SU-DHL-6 (cell line): Measurements from ENCODE around the gene MARK3.

Experiments
- CTCF ChIP-seq: fragments of 200-600 bp; sonication (generic); IDR thresholded peaks from one replicate; pipeline ENCODE4 v1.5.1; 2017; ENCODE audit warnings: antibody characterized with exemption, mild to moderate bottlenecking, low read length, moderate library complexity; ENCODE audit not compliant: insufficient read depth, poor library complexity, severe bottlenecking
- EZH2phosphoT487 ChIP-seq: fragments of 200-600 bp; sonication (generic), shearing (Covaris generic); conservative IDR thresholded peaks from 2 replicates; pipeline ENCODE4 v1.6.1; 2018; ENCODE audit warnings: mild to moderate bottlenecking, antibody characterized with exemption, low read length, moderate library complexity, mixed read lengths

- TF ChIP-seq CTCF = no peak
- no peak for TF ChIP-seq EZH2phosphoT487
Measured at GRCh38 chr14:103395244-103395643, 10.0 kb downstream of the MARK3 start.
